Panc1 (cell line): Measurements from ENCODE around the gene DDI1. TPM values are rescaled to one million over a fixed set of nuclear protein-coding genes. Genes with fewer than 3 reads are reported as not detected.

Experiments used
- ATAC-seq: fragments of 200-7000 bp; cut with Tn5 transposase; 2 replicates; pipeline ENCODE4 v1.9.1; 2020; ENCODE audit warnings: mild to moderate bottlenecking, moderate library complexity
- BruUV-seq: library from RNA; stranded (reverse); fragments of 400-500 nt; replicated peaks from 2 replicates; lab custom pipeline; 2021; lab: Mats Ljungman, UMichigan
- CTCF ChIA-PET: fragments of 300-600 bp; sonication (Branson Sonifier 250); formaldehyde crosslinking; loops from one replicate; lab custom pipeline; 2022; ENCODE audit warnings: antibody characterized with exemption; lab: Charles Lee
- POLR2A ChIA-PET: fragments of 300-600 bp; sonication (Branson Sonifier 250); formaldehyde crosslinking; loops from one replicate; lab custom pipeline; 2022; ENCODE audit warnings: antibody characterized with exemption; lab: Charles Lee
- DNase-seq: peaks from one replicate; pipeline ENCODE4 v3.0.0-alpha.2; 2010; ENCODE audit warnings: low read depth, low spot score
- H3K27ac ChIP-seq: 2 replicates; pipeline ENCODE4 v1.5.1; 2011; ENCODE audit warnings: mild to moderate bottlenecking, low read length, inconsistent platforms
- H3K27me3 ChIP-seq: fragments of 200-500 bp; sonication (Bioruptor generic); 2 replicates; pipeline ENCODE4 v1.6.0; 2014; ENCODE audit warnings: low read length, inconsistent platforms; ENCODE audit not compliant: control insufficient read depth, insufficient read depth
- H3K36me3 ChIP-seq: fragments of 200-500 bp; sonication (Bioruptor generic); 2 replicates; pipeline ENCODE4 v1.5.1; 2014; ENCODE audit warnings: inconsistent platforms, mild to moderate bottlenecking, low read length, moderate library complexity; ENCODE audit not compliant: control insufficient read depth, insufficient read depth
- H3K4me1 ChIP-seq: 2 replicates; pipeline ENCODE4 v1.5.1; 2011; ENCODE audit warnings: inconsistent platforms, mild to moderate bottlenecking, low read length, moderate library complexity; ENCODE audit not compliant: control insufficient read depth, insufficient read depth
- H3K4me3 ChIP-seq, 2 experiments: 2 replicates each; pipeline ENCODE4 v1.5.1; 2011 to 2012; ENCODE audit warnings: low read depth in 2 of 2, low read length in 2 of 2, mild to moderate bottlenecking in 2 of 2, inconsistent platforms in 1 of 2, moderate library complexity in 1 of 2
- H3K9me3 ChIP-seq: fragments of 200-500 bp; sonication (Bioruptor generic); 2 replicates; pipeline ENCODE4 v1.5.1; 2014; ENCODE audit warnings: low read depth, mild to moderate bottlenecking, inconsistent platforms, low read length, moderate library complexity; ENCODE audit not compliant: control insufficient read depth, insufficient read depth
- POLR2AphosphoS5 ChIP-seq: IDR thresholded peaks from 2 replicates; pipeline ENCODE4 v1.6.1; 2012; ENCODE audit warnings: mild to moderate bottlenecking, low read depth, low read length, moderate library complexity
- SIN3A ChIP-seq: IDR thresholded peaks from 2 replicates; pipeline ENCODE4 v1.6.1; 2012; ENCODE audit warnings: low read depth, mild to moderate bottlenecking, low read length, moderate library complexity, borderline replicate concordance; ENCODE audit not compliant: insufficient read depth
- TCF7L2 ChIP-seq: IDR thresholded peaks from 2 replicates; pipeline ENCODE4 v1.6.1; 2011; ENCODE audit warnings: mild to moderate bottlenecking, low read depth, low read length, inconsistent platforms
- in situ Hi-C: cut with HindIII; loops from 2 replicates; pipeline ENCODE4 v1.10.0; 2016; ENCODE audit warnings: low sequenced_read_pairs, low pct_unique_long_range_greater_than_20kb
- intact Hi-C: fragments of 100-400 bp; cut with micrococcal nuclease; formaldehyde crosslinking; loops from one replicate; pipeline ENCODE4 v1.10.0; 2022; ENCODE audit not compliant: unreplicated experiment
- total RNA-seq: library from RNA; stranded (reverse); gene quantifications from one replicate; pipeline ENCODE4 v1.2.1, GENCODE V29; 2021; ENCODE audit not compliant: unreplicated experiment
- TF ChIP-seq, protein P1 (sequence below), 2 experiments: IDR thresholded peaks; 2 replicates each; pipeline ENCODE4 v1.6.1; 2011 to 2012; ENCODE audit warnings: low read depth in 2 of 2, control low read depth in 1 of 2, low read length in 1 of 2, mild to moderate bottlenecking in 1 of 2, moderate library complexity in 1 of 2; ENCODE audit not compliant: insufficient read depth in 1 of 2
- TF ChIP-seq, protein P2 (sequence below): fragments of 450-650 bp; IDR thresholded peaks from 2 replicates; pipeline ENCODE4 v1.5.1; 2017; ENCODE audit warnings: mild to moderate bottlenecking

The DDI1 gene
- total RNA-seq, 1 experiment from 2014 or later = not detected

DNA sequence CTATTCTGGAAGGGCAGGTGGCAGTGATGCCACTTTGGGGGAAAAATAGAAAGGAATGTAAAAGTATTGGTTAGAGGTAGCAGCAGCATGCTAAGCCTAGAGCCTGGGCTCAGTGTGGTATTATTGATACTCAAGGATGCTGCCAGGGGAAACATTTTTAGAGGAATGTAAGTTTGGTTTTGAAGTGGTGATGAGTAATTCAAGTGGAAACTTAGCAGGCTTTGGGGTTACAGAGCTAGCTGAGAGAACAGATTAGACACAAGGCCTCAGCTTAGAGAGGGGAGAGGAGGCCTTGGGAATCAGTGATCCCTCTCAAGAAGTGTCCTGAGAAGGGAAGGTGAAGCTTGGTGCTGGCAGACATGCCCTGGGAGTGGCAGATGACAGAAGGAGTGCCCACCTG is 32.9 kb upstream of the DDI1 start:
- in situ Hi-C loops = no loop called here
- DNase-seq (no peak), ATAC-seq (no peak)
- Histone ChIP-seq H3K4me1 (no peaks in the 10 kb centered on the region), H3K36me3 (no peaks in the 10 kb centered on the region), H3K27me3 (no peaks in the 10 kb centered on the region), H3K4me3 (no peak overlapping the region), H3K9me3 (no peaks in the 10 kb centered on the region), H3K27ac (no peak overlapping the region)
- intact Hi-C loops = no loop called here
- CTCF ChIA-PET = no interaction called here
- TF ChIP-seq POLR2AphosphoS5 (no peak), TCF7L2 (no peak), SIN3A (no peak)
- TF ChIP-seq, protein P1, sequence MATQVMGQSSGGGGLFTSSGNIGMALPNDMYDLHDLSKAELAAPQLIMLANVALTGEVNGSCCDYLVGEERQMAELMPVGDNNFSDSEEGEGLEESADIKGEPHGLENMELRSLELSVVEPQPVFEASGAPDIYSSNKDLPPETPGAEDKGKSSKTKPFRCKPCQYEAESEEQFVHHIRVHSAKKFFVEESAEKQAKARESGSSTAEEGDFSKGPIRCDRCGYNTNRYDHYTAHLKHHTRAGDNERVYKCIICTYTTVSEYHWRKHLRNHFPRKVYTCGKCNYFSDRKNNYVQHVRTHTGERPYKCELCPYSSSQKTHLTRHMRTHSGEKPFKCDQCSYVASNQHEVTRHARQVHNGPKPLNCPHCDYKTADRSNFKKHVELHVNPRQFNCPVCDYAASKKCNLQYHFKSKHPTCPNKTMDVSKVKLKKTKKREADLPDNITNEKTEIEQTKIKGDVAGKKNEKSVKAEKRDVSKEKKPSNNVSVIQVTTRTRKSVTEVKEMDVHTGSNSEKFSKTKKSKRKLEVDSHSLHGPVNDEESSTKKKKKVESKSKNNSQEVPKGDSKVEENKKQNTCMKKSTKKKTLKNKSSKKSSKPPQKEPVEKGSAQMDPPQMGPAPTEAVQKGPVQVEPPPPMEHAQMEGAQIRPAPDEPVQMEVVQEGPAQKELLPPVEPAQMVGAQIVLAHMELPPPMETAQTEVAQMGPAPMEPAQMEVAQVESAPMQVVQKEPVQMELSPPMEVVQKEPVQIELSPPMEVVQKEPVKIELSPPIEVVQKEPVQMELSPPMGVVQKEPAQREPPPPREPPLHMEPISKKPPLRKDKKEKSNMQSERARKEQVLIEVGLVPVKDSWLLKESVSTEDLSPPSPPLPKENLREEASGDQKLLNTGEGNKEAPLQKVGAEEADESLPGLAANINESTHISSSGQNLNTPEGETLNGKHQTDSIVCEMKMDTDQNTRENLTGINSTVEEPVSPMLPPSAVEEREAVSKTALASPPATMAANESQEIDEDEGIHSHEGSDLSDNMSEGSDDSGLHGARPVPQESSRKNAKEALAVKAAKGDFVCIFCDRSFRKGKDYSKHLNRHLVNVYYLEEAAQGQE (IDR thresholded peaks at IDR 0.05; ENCODE audit: insufficient read depth in 1 of 2, low read depth in 2 of 2, low read length in 1 of 2) = no peak
- TF ChIP-seq, protein P2, sequence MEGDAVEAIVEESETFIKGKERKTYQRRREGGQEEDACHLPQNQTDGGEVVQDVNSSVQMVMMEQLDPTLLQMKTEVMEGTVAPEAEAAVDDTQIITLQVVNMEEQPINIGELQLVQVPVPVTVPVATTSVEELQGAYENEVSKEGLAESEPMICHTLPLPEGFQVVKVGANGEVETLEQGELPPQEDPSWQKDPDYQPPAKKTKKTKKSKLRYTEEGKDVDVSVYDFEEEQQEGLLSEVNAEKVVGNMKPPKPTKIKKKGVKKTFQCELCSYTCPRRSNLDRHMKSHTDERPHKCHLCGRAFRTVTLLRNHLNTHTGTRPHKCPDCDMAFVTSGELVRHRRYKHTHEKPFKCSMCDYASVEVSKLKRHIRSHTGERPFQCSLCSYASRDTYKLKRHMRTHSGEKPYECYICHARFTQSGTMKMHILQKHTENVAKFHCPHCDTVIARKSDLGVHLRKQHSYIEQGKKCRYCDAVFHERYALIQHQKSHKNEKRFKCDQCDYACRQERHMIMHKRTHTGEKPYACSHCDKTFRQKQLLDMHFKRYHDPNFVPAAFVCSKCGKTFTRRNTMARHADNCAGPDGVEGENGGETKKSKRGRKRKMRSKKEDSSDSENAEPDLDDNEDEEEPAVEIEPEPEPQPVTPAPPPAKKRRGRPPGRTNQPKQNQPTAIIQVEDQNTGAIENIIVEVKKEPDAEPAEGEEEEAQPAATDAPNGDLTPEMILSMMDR = no peak
- no TSS peak for BruUV-seq
- POLR2A ChIA-PET = no interaction called here

DNA sequence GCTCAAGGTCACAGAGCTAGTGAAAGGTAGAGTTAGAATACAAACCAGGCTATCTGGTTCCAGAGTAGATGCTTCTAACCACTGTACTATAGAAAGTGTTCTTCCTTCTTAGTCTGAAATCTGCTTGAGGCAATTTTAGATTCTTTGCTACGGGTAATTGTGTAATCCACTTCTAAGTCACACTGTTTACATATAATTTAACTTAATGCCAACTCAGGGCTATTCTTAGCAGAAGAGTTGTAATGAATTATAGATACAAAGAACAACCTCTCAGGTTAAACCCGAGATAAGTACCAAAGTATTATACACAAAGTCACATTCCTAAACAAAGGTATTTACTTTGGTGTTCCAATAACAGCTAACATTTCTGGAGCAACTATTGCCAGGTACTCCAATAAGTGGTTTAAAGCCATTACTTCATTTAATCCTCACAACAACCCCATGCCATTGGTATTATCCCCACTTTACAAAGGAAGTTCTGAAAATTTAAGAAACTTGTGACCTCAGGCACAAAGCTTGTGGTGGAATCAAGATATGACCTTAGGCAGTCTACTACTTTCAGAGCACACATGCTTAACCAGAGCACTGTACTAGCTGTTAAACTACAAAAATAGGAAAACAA is 31.1 kb upstream of the DDI1 start:
- POLR2A ChIA-PET = no interaction called here
- Histone ChIP-seq H3K4me1 (no peaks in the 10 kb centered on the region), H3K27me3 (no peaks in the 10 kb centered on the region), H3K4me3 (no peak overlapping the region), H3K9me3 (no peaks in the 10 kb centered on the region), H3K27ac (no peak overlapping the region), H3K36me3 (no peaks in the 10 kb centered on the region)
- intact Hi-C loops (no loop called here), in situ Hi-C loops (no loop called here)
- CTCF ChIA-PET = no interaction called here
- TF ChIP-seq POLR2AphosphoS5 (no peak), SIN3A (no peak), TCF7L2 (no peak)
- TF ChIP-seq, protein P2 = no peak
- TF ChIP-seq, protein P1 (IDR thresholded peaks at IDR 0.05; ENCODE audit: insufficient read depth in 1 of 2, low read depth in 2 of 2, low read length in 1 of 2) = no peak
- no peak for ATAC-seq
- no peak for DNase-seq
- no TSS peak for BruUV-seq
